Measurements from ENCODE around the gene BSDC1.

The BSDC1 gene

GRCh38 chr1:32335790-32336590, 58.3 kb downstream of the BSDC1 start, which contains the start of gene MARCKSL1:
MARCKSL1 (minus strand) TSS chr1:32336233; CDS start chr1:32336033, 200 bp downstream.
- peak; percentile 35 for DNase-seq

GRCh38 chr1:32335535-32335789, 58.8 kb downstream of the BSDC1 start:
- DNase-seq = no peak

DNA sequence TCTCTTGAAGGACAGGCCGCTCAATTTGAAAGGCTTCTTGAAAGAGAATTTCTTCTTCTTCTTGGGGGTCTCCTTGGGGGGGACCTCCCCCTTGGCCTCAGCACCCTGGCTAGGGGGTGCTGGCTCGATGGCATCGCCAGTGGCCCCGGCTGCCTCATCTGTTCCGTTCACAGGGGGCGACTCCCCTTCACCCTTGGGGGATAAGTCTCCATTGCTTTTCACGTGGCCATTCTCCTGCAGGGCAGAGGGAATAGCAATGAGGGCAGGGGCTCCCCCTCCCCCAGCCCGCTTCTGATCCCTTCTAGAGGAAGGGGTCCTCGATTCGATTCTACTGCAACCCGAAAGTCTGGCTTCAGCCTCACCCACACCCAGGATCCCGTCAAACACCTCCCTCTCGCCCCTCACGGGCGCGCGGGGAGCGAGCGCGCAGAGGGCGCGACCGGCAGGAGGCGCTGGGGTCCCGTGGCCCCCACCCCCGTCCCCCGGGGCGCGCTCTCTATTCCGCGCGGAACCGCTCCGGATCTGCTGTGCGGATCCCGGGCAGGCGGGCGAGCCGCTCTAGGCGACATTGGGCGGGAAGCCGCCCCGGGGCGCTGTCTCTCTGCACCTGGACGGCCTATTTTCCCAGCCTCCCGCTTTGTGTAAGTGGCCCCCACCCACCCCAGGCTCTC, 59.2 kb downstream of the BSDC1 start:
- no peak for DNase-seq

- DNase-seq = no peak
Observed at GRCh38 chr1:32334274-32334861, 59.9 kb downstream of the BSDC1 start.

DNA sequence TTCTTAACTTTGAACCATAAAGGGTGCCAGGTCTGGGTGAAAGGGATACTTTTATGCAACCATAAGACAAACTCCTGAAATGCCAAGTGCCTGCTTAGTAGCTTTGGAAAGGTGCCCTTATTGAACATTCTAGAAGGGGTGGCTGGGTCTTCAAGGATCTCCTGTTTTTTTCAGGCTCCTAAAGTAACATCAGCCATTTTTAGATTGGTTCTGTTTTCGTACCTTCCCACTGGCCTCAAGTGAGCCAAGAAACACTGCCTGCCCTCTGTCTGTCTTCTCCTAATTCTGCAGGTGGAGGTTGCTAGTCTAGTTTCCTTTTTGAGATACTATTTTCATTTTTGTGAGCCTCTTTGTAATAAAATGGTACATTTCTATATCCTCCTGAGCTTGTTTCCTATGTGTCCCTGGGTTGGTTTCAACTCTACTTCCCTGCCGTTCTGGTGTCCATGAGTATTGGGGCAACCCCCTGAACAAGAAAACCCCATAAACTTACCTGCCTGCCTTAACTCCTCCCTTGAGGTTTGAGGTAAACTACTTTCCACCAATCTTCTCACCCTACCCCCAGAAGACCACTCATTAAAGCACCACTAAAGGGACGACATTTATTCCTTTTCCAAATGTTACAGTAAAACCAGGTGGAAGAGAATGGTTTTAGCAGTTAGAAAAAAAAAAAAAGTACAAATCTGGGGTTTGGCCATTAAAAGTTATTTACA, 60.8 kb downstream of the BSDC1 start:
- DNase-seq = no peak

- no peak for DNase-seq
Observed at GRCh38 chr1:32332290-32333079, 61.8 kb downstream of the BSDC1 start.

DNA sequence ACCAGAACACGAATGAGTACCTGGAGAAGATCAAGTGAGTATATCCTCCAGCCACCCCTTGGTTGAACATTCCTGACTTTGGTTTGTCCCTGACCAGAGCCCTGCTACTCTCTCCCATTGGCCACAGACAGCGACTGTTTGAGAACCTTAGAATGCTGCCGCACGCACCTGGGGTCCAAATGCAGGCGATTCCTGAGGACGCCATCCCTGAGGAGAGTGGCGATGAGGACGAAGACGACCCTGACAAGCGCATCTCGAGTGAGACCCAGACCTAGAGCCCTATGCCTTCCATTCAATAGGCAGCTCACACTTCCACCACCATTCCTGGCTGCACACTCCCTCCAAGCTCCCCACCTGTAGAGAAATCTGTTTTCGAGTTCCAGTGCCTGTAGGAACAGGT, 62.7 kb downstream of the BSDC1 start:
- DNase-seq = no peak

- no peak for DNase-seq
Observed at GRCh38 chr1:32330558-32331151, 63.6 kb downstream of the BSDC1 start.

DNA sequence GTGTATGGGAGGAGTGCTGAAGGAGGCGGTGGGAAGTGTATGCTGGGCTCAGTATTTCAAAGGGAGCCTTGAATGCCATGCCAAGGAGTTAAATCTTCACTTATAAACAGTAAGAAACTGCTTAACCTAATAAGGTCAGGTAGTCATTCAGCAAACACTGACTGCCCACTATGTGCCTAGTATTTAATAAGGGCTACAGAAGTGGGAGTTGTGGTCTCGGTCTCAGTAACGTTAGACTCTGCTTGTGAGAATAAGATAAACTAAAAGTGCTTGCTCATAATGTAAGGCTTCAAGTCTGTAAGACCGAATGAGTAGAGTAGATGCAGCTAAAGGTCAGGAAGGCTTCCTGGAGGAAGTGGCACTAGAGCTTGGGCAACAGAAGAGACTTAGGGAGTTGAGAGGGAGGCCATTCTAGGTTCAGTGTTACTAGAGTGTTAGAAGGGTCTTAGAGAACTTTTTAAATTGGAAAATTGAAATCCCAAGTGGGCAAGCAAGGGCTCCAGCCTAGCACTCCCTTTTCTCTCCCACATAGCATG, 64.2 kb downstream of the BSDC1 start:
- DNase-seq = no peak

DNA sequence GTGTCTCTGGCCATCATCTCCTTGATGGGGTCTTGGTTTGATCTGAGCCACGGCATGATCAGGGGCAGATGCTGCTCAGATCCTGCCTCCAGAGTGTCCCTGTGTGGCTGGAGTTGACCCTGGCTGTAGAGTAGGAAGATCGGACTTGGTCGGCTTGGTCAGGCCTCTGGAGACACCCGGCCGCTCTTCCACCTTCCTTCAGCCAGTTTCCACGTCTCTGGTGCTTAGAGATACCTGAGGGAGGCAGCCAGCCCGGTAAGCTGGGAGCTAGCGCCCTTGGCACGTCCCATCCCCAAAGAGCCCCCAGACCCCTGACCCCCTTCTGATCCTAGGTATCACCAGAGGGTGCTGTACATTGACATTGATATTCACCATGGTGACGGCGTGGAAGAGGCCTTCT, 67.0 kb downstream of the BSDC1 start:
- DNase-seq = no peak

DNA sequence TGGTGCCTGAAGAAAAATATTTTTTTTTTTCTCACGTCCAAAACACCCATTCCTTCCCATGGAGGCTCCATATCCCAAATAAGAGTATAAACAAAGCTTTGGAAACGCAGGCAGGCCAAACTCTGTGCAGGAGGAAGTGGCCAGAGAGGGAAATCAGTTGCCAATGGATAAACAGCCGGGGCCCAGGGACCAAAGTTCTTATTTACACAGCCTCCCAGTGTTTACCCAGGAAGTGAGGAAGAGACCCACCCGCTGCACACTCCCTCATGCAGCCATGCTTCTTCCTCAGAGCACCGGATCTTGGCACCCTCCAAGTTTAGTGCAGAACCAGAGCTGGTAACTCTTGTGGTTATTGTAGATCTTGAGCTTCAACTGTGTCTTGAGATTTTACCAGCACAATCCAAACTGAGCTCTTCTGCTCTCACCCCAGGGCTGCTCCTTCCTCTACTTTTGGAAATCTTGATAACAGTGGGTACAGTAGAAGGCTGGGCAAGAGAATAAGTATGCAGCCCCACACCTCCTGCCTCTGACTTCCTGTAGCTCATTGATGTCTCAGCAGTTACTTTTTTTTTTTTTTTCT, 72.4 kb downstream of the BSDC1 start:
- no peak for DNase-seq

DNA sequence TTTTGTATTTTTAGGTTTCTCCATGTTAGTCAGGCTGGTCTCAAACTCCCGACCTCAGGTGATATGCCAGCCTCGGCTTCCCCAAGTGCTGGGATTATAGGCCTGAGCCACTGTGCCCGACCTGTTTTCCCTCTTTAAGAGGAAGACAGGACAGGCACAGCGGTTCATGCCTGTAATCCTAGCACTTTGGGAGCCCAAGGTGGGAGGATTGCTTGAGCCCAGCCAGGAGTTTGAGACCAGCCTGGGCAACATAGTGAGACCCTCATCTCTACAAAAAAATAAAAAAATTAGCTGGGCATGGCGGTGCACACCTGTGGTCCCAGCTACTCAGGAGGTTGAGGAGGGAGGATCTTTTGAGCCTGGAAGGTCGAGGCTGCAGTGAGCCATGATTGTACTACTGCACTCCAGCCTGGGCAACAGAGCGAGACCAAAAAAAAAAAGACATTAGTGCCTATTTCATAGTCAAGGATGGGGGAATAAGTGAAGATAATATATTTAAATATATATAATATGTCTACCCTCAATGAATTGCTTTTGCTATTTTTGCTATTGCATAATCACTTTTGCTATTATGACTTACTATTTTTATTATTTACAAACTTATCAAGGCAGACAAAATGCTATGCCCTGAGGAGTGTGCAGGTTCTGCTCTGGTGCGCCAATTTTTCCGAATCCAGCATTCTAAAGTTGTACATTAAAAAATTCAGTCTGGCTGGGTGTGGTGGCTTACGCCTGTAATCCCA, 75.9 kb downstream of the BSDC1 start:
- no peak for DNase-seq

DNA sequence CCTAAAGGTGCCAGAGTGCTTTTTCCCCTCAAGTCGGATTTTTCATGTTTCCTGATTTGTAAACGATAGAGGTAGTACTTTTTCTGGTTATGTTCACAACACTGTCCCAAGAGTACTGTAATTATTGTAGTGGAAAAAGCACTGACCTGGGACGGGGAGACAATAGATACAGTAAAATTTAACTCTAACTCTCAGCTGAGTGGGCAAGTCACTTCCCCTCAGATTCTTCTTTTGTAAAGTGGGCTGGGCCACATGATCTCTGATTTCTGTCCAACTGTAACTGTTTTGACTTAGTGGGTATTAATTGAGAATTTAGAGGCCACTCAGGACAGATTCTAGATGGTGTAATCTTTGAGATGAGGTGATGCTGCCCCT, 77.4 kb downstream of the BSDC1 start:
- DNase-seq = no peak

All from NCI-H1694 (cell line).